ENCODE results near the gene GYG2.

Gene GYG2

DNA sequence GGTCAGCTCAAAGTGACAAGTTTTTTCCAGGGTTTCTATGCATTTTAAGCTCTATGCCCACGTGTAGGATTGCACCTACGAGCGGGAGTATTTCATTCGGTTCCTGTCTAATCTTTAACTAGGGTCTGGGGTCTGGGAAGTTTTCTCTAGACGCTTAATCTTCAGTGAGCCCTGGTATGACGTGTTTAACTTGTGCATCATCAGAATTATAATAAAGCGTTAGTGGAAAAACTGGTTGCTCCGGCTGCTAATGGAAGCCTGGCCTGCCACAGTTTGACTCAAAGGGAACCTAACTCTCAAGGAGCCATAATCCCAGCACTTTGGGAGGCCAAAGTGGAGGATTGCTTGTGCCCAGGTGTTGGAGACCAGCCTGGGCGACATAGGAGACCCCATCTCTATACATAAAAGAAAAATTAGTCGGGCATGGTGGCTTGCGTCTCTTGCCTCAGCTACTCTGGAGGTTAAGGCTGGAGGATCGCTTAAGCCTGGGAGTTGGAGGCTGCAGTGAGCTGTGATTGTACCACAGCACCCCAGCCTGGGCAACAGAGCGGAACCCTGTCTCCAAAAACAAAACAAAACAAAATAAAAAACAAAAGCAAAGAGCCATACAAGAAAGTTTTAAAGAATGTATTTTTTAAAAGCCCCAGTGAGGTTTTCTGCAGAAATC lies 70.2 kb downstream of the GYG2 start:
- Histone ChIP-seq H3K27ac (ENCODE audit: extremely low read depth, low read depth, low read length) (no peak overlapping the region), H3K4me1 (ENCODE audit: control insufficient read depth, insufficient read depth, low read length) (no peaks in the 10 kb centered on the region), H3K4me3 (ENCODE audit: low read depth, low read length) (no peak overlapping the region), H3K9me3 (ENCODE audit: control insufficient read depth, insufficient read depth, low read depth, low read length) (no peaks in the 10 kb centered on the region), H3K36me3 (ENCODE audit: control insufficient read depth in 2 of 2, insufficient read depth in 1 of 2, low read length in 2 of 2) (no peaks in the 10 kb centered on the region)
- TF ChIP-seq ZBTB20 (tag by site-specific recombination; IDR thresholded peaks at IDR 0.05) (no peak), MEIS1 (CRISPR knock-in tag; IDR thresholded peaks at IDR 0.05; ENCODE audit: borderline replicate concordance) (no peak), HOXC10 (CRISPR knock-in tag; IDR thresholded peaks at IDR 0.05) (no peak), ZNF10 (tag by site-specific recombination; IDR thresholded peaks at IDR 0.05) (no peak), ZNF626 (tag by site-specific recombination; IDR thresholded peaks at IDR 0.05) (no peak), ZNF214 (tag by site-specific recombination; IDR thresholded peaks at IDR 0.05; ENCODE audit: borderline replicate concordance) (no peak), ZNF658 (tag by site-specific recombination; IDR thresholded peaks at IDR 0.05) (no peak), ZBTB21 (tag by site-specific recombination; IDR thresholded peaks at IDR 0.05) (no peak), SCRT2 (tag by site-specific recombination; IDR thresholded peaks at IDR 0.05) (no peak), ZFP69B (tag by site-specific recombination; IDR thresholded peaks at IDR 0.05) (no peak), ZNF423 (tag by site-specific recombination; IDR thresholded peaks at IDR 0.05) (no peak), ZNF548 (tag by site-specific recombination; IDR thresholded peaks at IDR 0.05) (no peak)
- TF ChIP-seq, protein P1, sequence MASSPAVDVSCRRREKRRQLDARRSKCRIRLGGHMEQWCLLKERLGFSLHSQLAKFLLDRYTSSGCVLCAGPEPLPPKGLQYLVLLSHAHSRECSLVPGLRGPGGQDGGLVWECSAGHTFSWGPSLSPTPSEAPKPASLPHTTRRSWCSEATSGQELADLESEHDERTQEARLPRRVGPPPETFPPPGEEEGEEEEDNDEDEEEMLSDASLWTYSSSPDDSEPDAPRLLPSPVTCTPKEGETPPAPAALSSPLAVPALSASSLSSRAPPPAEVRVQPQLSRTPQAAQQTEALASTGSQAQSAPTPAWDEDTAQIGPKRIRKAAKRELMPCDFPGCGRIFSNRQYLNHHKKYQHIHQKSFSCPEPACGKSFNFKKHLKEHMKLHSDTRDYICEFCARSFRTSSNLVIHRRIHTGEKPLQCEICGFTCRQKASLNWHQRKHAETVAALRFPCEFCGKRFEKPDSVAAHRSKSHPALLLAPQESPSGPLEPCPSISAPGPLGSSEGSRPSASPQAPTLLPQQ (tag by site-specific recombination; IDR thresholded peaks at IDR 0.05) = no peak
- ChIA-PET POLR2A (no interaction called here), CTCF (no interaction called here)

DNA sequence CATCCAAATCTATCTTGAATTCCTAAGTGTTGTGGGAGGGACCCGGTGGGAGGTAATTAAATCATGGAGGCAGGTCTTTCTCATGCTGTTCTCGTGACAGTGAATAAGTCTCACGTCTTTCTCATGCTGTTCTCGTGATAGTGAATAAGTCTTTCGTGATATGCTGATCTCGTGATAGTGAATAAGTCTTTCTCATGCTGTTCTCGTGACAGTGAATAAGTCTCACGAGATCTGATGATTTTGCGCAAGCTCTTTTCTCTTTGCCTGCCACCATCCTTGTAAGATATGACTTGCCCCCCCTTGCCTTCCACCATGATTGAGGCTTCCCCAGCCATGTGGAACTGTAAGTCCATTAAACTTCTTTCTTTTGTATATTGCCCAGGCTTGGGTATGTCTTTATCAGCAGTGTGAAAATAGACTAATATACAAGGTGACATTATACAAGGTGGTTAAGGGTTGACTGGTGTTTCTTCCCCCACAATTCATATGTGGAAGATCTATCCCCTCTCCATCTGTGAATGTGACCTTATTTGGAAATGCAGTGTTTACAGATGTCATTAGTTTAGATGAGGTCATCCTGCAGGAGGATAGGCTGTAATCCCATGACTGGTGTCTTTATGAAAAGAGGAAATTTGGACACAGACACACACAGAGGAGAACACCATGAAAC lies 72.8 kb downstream of the GYG2 start:
- ChIA-PET POLR2A (no interaction called here), CTCF (no interaction called here)
- H3K4me3 ChIP-seq (ENCODE audit: low read depth, low read length) = no peak overlapping the region
- H3K36me3 ChIP-seq (ENCODE audit: control insufficient read depth in 2 of 2, insufficient read depth in 1 of 2, low read length in 2 of 2) = no peaks in the 10 kb centered on the region
- no peaks in the 10 kb centered on the region for H3K4me1 ChIP-seq (ENCODE audit: control insufficient read depth, insufficient read depth, low read length)
- TF ChIP-seq ZNF707 (tag by site-specific recombination; IDR thresholded peaks at IDR 0.05) (no peak), SETDB1 (IDR thresholded peaks at IDR 0.05; ENCODE audit: insufficient read length, low read length) (peak; percentile 24), ZNF175 (tag by site-specific recombination; IDR thresholded peaks at IDR 0.05) (no peak), ZFP69B (tag by site-specific recombination; IDR thresholded peaks at IDR 0.05) (no peak), ZNF501 (tag by site-specific recombination; IDR thresholded peaks at IDR 0.05) (no peak), ZBTB21 (tag by site-specific recombination; IDR thresholded peaks at IDR 0.05) (peak; percentile 32; the same call in 1 of the 2 replicates), TRIM28 (IDR thresholded peaks at IDR 0.05; ENCODE audit: borderline replicate concordance, low read length) (peak; percentile 11; the same call in 1 of the 2 replicates)
- no peaks in the 10 kb centered on the region for H3K9me3 ChIP-seq (ENCODE audit: control insufficient read depth, insufficient read depth, low read depth, low read length)
- no peak overlapping the region for H3K27ac ChIP-seq (ENCODE audit: extremely low read depth, low read depth, low read length)

DNA sequence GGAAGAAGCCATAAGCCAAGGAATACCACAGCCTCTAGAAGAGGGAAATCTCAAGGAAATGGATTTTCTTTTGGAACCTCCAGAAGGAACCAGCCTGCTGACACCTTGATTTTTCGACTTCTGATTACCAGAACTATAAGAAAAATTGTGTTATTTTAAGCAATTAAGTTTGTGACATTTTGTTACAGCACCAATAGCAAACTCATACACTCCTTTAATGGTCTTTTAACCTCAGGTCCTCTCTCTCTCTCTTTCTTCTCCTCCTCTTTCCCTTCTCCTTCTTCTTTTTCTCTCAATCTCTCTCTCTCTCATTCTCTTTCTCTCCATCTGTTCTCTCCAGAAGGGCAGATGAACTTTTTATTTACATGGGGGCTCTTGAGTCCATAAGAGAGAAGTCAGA lies 74.1 kb downstream of the GYG2 start:
- H3K27ac ChIP-seq (ENCODE audit: extremely low read depth, low read depth, low read length) = no peak overlapping the region
- H3K9me3 ChIP-seq (ENCODE audit: control insufficient read depth, insufficient read depth, low read depth, low read length) = no peaks in the 10 kb centered on the region
- H3K36me3 ChIP-seq (ENCODE audit: control insufficient read depth in 2 of 2, insufficient read depth in 1 of 2, low read length in 2 of 2) = no peaks in the 10 kb centered on the region
- CTCF ChIA-PET = no interaction called here
- no peaks in the 10 kb centered on the region for H3K4me1 ChIP-seq (ENCODE audit: control insufficient read depth, insufficient read depth, low read length)
- POLR2A ChIA-PET = no interaction called here
- H3K4me3 ChIP-seq (ENCODE audit: low read depth, low read length) = no peak overlapping the region
- TF ChIP-seq ZNF548 (tag by site-specific recombination; IDR thresholded peaks at IDR 0.05) = no peak
- TF ChIP-seq ZNF776 (tag by site-specific recombination; IDR thresholded peaks at IDR 0.05; ENCODE audit: borderline replicate concordance) = no peak
- TF ChIP-seq YY1 (tag by site-specific recombination; IDR thresholded peaks at IDR 0.05) = no peak
- no peak for TF ChIP-seq ZNF48 (tag by site-specific recombination; IDR thresholded peaks at IDR 0.05)
- TF ChIP-seq, protein P2, sequence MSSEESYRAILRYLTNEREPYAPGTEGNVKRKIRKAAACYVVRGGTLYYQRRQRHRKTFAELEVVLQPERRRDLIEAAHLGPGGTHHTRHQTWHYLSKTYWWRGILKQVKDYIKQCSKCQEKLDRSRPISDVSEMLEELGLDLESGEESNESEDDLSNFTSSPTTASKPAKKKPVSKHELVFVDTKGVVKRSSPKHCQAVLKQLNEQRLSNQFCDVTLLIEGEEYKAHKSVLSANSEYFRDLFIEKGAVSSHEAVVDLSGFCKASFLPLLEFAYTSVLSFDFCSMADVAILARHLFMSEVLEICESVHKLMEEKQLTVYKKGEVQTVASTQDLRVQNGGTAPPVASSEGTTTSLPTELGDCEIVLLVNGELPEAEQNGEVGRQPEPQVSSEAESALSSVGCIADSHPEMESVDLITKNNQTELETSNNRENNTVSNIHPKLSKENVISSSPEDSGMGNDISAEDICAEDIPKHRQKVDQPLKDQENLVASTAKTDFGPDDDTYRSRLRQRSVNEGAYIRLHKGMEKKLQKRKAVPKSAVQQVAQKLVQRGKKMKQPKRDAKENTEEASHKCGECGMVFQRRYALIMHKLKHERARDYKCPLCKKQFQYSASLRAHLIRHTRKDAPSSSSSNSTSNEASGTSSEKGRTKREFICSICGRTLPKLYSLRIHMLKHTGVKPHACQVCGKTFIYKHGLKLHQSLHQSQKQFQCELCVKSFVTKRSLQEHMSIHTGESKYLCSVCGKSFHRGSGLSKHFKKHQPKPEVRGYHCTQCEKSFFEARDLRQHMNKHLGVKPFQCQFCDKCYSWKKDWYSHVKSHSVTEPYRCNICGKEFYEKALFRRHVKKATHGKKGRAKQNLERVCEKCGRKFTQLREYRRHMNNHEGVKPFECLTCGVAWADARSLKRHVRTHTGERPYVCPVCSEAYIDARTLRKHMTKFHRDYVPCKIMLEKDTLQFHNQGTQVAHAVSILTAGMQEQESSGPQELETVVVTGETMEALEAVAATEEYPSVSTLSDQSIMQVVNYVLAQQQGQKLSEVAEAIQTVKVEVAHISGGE (tag by site-specific recombination; conservative IDR thresholded peaks at IDR 0.05; ENCODE audit: low read depth) = no peak
- no peak for TF ChIP-seq ZNF660 (tag by site-specific recombination; IDR thresholded peaks at IDR 0.05)
- no peak for TF ChIP-seq HOXD13 (CRISPR knock-in tag; IDR thresholded peaks at IDR 0.05; ENCODE audit: borderline replicate concordance)
- no peak for TF ChIP-seq SCRT2 (tag by site-specific recombination; IDR thresholded peaks at IDR 0.05)

All from HEK293 (cell line).